ENCODE measurements around the gene SLC39A10. TPM values are rescaled to one million over a fixed set of nuclear protein-coding genes. Genes with fewer than 3 reads are reported as not detected.
"Not testable (repeated sequence)": the region's sequence is repeated elsewhere in the genome, so short reads cannot be mapped to it uniquely, and the experiment has no call there.

SLC39A10 gene
- total RNA-seq, 1 donor from 2014 or later: 72.7 TPM

DNA sequence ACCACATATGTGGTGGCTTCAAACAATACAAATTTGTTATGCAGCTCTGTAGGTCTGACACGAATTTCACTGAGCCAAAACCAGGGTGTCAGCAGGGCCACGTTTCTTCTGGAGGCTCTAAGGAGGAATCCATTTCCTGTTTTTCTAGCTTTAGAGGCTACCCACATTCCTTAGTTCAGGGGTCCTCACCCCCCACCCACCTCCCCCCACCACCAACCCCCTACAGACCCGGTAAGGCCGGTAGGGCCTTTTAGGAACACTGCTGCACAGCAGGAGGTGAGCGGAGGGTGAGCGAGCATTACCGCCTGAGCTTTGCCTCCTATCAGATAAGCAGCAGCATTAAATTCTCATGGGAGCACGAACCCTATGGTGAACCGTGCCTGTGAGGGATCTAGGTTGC, 10.6 kb upstream of the SLC39A10 start:
- H3K4me1 Mint-ChIP-seq: peaks cover 6% of the 10 kb centered on the region
- no peaks in the 10 kb centered on the region for H3K36me3 Mint-ChIP-seq (ENCODE audit: low read depth)
- H3K4me3 Mint-ChIP-seq: no peak overlapping the region
- H3K27me3 Mint-ChIP-seq (ENCODE audit: low read depth): no peaks in the 10 kb centered on the region
- H3K27ac Mint-ChIP-seq (ENCODE audit: unreplicated experiment): no peak overlapping the region
- no peaks in the 10 kb centered on the region for H3K9me3 Mint-ChIP-seq
- TF ChIP-seq, protein P1, sequence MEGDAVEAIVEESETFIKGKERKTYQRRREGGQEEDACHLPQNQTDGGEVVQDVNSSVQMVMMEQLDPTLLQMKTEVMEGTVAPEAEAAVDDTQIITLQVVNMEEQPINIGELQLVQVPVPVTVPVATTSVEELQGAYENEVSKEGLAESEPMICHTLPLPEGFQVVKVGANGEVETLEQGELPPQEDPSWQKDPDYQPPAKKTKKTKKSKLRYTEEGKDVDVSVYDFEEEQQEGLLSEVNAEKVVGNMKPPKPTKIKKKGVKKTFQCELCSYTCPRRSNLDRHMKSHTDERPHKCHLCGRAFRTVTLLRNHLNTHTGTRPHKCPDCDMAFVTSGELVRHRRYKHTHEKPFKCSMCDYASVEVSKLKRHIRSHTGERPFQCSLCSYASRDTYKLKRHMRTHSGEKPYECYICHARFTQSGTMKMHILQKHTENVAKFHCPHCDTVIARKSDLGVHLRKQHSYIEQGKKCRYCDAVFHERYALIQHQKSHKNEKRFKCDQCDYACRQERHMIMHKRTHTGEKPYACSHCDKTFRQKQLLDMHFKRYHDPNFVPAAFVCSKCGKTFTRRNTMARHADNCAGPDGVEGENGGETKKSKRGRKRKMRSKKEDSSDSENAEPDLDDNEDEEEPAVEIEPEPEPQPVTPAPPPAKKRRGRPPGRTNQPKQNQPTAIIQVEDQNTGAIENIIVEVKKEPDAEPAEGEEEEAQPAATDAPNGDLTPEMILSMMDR (conservative IDR thresholded peaks at IDR 0.05): no peak
- DNase-seq (ENCODE audit: low read depth, low spot score): no peak

DNA sequence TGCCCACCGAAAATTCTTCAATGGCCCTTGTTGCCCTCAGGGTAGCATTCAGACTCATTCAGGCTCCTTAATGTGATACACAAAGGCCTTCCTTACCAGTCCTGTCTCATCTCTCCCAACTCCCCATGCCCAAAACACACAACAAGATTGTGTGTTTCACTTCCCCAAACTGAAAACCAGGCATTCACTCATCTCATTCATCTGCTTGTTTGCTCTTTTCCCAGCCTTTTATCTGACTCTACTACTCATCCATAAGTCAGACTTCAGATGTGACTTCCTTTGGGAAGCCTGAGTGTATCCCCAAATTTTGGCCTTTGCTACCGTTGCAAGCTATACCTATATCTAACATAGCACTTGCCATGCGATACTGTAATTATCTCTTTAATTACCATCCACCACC, 9.7 kb upstream of the SLC39A10 start:
- peaks cover 6% of the 10 kb centered on the region for H3K4me1 Mint-ChIP-seq
- TF ChIP-seq, protein P1 (conservative IDR thresholded peaks at IDR 0.05): no peak
- H3K9me3 Mint-ChIP-seq: no peaks in the 10 kb centered on the region
- no peak for DNase-seq (ENCODE audit: low read depth, low spot score)
- no peaks in the 10 kb centered on the region for H3K27me3 Mint-ChIP-seq (ENCODE audit: low read depth)
- no peaks in the 10 kb centered on the region for H3K36me3 Mint-ChIP-seq (ENCODE audit: low read depth)
- H3K4me3 Mint-ChIP-seq: no peak overlapping the region
- H3K27ac Mint-ChIP-seq (ENCODE audit: unreplicated experiment): no peak overlapping the region

DNA sequence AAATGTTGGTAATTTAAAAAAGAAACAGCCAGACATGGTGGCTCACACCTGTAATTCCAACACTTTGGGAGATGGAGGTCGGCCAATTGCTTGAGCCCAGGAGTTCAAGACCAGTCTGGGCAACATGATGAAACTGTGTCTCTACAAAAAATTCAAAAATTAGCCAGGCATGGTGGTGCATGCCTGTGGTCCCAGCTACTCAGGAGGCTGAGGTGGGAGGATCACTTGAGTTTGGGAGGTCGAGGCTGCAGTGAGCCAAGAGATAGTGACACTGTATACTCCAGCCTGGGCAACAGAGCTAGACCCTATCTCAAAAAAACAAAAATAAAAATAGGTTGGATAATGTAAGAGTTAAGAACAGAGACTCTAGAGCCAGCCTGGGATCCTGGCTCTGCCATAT, 8.7 kb upstream of the SLC39A10 start:
- not testable (repeated sequence) for H3K4me1 Mint-ChIP-seq; H3K27me3 Mint-ChIP-seq (ENCODE audit: low read depth); H3K4me3 Mint-ChIP-seq; DNase-seq (ENCODE audit: low read depth, low spot score); H3K9me3 Mint-ChIP-seq; H3K36me3 Mint-ChIP-seq (ENCODE audit: low read depth); H3K27ac Mint-ChIP-seq (ENCODE audit: unreplicated experiment)

DNA sequence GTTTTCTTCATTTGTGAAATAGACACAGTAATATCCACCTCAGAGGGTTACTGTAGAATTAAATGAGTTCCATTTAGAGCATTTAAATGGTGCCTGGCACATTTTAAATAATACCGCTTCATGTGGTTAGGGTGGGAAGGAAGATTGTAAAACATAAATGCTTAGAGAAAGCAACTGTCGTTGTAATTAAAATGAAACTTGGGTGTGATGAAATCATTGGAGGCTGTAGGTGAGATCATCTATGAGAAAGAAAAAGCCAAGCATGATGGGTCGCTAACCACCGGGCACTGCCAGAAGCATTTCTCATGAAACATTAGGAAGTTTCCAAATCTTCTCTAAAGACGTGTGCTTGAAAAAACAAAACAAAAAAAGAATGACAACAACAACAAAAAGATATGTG, 8.2 kb upstream of the SLC39A10 start:
- no peaks in the 10 kb centered on the region for H3K36me3 Mint-ChIP-seq (ENCODE audit: low read depth)
- no peak overlapping the region for H3K27ac Mint-ChIP-seq (ENCODE audit: unreplicated experiment)
- TF ChIP-seq, protein P1 (conservative IDR thresholded peaks at IDR 0.05): no peak
- H3K4me1 Mint-ChIP-seq: peaks cover 6% of the 10 kb centered on the region
- H3K4me3 Mint-ChIP-seq: no peak overlapping the region
- no peak for DNase-seq (ENCODE audit: low read depth, low spot score)
- H3K27me3 Mint-ChIP-seq (ENCODE audit: low read depth): no peaks in the 10 kb centered on the region
- no peaks in the 10 kb centered on the region for H3K9me3 Mint-ChIP-seq

DNA sequence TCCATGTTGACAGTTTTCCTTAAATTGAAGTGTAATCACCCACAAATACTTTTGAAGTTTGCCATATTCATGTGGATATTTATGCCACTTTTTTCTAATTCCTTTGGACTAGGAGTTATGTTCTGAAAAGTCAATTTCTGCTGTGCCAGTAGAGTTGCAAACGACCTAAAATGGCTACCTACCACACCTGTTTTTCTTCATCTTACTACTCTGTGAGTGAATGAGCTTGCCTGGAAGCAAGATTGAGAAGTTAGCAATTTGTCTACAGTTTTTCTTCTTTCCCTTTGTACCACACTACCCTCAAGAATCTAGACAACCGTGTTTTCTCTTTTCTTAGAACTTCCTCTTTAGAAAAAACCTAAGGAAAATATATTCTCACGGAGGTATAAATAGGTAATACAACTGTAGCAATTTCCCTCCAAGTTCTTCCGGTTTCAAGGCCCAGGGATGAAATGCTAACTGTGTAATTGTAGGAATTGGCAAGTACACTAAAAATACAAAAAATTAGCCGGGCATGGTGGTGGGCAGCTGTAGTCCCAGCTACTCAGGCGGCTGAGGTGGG, 7.3 kb upstream of the SLC39A10 start:
- H3K27ac Mint-ChIP-seq (ENCODE audit: unreplicated experiment): no peak overlapping the region

DNA sequence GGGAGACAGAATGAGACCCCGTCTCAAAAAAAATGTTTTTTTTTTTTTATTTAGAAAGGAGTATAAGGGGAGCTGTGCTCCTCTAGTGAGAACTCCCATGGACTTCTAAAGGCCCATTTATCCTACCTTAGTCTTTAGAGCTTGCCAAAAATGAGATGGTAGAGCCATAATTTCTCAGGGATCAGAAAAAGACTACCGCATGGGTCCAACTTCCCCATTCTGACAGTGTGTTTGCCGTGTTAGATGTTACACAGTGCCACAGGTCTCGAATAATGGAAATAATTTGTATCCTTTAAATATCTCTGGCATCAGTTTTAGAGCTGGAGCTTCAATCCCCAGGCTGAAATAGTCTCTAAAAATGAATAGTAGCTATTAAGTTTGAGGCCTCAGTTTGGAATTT, 6.0 kb upstream of the SLC39A10 start:
- Mint-ChIP-seq H3K4me1 (peaks cover 8% of the 10 kb centered on the region), H3K4me3 (no peak overlapping the region), H3K27me3 (ENCODE audit: low read depth) (no peaks in the 10 kb centered on the region), H3K9me3 (peaks cover under 1% of the 10 kb centered on the region), H3K27ac (ENCODE audit: unreplicated experiment) (no peak overlapping the region), H3K36me3 (ENCODE audit: low read depth) (no peaks in the 10 kb centered on the region)
- no peak for DNase-seq (ENCODE audit: low read depth, low spot score)
- TF ChIP-seq, protein P1 (conservative IDR thresholded peaks at IDR 0.05): no peak

More for the DNA sequence above, 7.3 kb upstream of the SLC39A10 start:
- Mint-ChIP-seq H3K27me3 (ENCODE audit: low read depth) (no peaks in the 10 kb centered on the region), H3K4me1 (peaks cover 6% of the 10 kb centered on the region), H3K9me3 (no peaks in the 10 kb centered on the region), H3K36me3 (ENCODE audit: low read depth) (no peaks in the 10 kb centered on the region), H3K4me3 (no peak overlapping the region)
- TF ChIP-seq, protein P1 (conservative IDR thresholded peaks at IDR 0.05): no peak
- no peak for DNase-seq (ENCODE audit: low read depth, low spot score)
